H1 (cell line): ENCODE results near the gene OR8A1. TPM values are rescaled to one million over a fixed set of nuclear protein-coding genes. Genes with fewer than 3 reads are reported as not detected.

Experiments used
- CBX8 ChIP-seq: fragments of 300-800, 300-1000 bp; sonication (generic); IDR thresholded peaks from 2 replicates; pipeline ENCODE4 v1.7.1; 2016; ENCODE audit warnings: low read depth, low read length, borderline replicate concordance
- CHD7 ChIP-seq: fragments of 300-600 bp; sonication (generic); IDR thresholded peaks from 2 replicates; pipeline ENCODE4 v1.7.1; 2012; ENCODE audit warnings: low read length, moderate library complexity, mild to moderate bottlenecking, inconsistent platforms; ENCODE audit not compliant: insufficient replicate concordance
- EZH2 ChIP-seq: fragments of 200-600 bp; sonication (generic); IDR thresholded peaks from 2 replicates; pipeline ENCODE4 v1.7.1; 2012; ENCODE audit warnings: low read depth, mild to moderate bottlenecking, moderate library complexity, low read length, inconsistent platforms; ENCODE audit not compliant: severe bottlenecking
- KDM4A ChIP-seq: IDR thresholded peaks from one replicate; pipeline ENCODE4 v1.7.1; 2012; ENCODE audit warnings: low read depth, mild to moderate bottlenecking, moderate library complexity, low read length, inconsistent platforms; ENCODE audit not compliant: severe bottlenecking
- polyA plus RNA-seq, 7 experiments: library from polyadenylated mRNA; depleted of rRNA in 3 of 7; stranded (reverse) in 5 of 7; unstranded in 2 of 7; fragments of >200 nt in 5 of 7; fragments of 200-250 nt in 2 of 7; gene quantifications; 1 replicate in 5 of 7; 2 replicates in 1 of 7; 4 replicates in 1 of 7; pipeline versions ENCODE4 v1.2.1 to v1.2.3, GENCODE V29; 2011 to 2013; ENCODE audit warnings: missing spikeins in 2 of 7, mixed read lengths in 2 of 7
- total RNA-seq: library from RNA; stranded (reverse); fragmentation: NEBNext Ultra II Directional; extraction: Animal tissue kit (Norgen Biotek cat#: 25700); gene quantifications from 2 replicates; pipeline ENCODE4 v1.2.1, GENCODE V29; 2021

Gene OR8A1
- total and polyA plus RNA-seq, 2 of the 8 experiments (the other 6 are each of a cell fraction or from before 2014, with no cell fraction given) = not detected

GRCh38 chr11:124582565-124582964 is 12.8 kb downstream of the OR8A1 start (continued):
- TF ChIP-seq CHD7 = no peak
- TF ChIP-seq KDM4A = no peak
- no peak for TF ChIP-seq EZH2
- TF ChIP-seq CBX8 = no peak
